GM19099 (cell line): ENCODE data around the gene CNOT1.

Experiments used
- POLR2A ChIP-seq: IDR thresholded peaks from 3 replicates; pipeline ENCODE4 v1.6.1; 2011; ENCODE audit warnings: low read depth; ENCODE audit not compliant: insufficient read length; ENCODE audit errors: extremely low read depth

CNOT1 gene

DNA sequence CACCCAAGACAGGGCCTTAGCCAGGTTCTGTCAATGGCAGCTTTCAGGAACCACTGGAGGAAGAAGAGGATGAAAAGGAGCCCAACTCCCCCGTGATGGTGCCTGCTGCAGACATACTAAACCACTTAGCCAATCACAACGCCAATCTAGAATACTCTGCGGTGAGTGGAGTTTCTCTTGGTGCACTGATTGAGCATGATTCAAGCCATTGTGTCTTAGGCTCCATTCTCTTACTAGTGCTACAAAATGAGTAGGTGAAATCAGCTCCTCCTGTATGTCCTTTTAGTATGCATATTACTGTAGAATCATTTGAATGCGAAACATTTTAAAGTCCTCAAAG is 112.9 kb downstream of the CNOT1 start:
- TF ChIP-seq POLR2A, result no peak

DNA sequence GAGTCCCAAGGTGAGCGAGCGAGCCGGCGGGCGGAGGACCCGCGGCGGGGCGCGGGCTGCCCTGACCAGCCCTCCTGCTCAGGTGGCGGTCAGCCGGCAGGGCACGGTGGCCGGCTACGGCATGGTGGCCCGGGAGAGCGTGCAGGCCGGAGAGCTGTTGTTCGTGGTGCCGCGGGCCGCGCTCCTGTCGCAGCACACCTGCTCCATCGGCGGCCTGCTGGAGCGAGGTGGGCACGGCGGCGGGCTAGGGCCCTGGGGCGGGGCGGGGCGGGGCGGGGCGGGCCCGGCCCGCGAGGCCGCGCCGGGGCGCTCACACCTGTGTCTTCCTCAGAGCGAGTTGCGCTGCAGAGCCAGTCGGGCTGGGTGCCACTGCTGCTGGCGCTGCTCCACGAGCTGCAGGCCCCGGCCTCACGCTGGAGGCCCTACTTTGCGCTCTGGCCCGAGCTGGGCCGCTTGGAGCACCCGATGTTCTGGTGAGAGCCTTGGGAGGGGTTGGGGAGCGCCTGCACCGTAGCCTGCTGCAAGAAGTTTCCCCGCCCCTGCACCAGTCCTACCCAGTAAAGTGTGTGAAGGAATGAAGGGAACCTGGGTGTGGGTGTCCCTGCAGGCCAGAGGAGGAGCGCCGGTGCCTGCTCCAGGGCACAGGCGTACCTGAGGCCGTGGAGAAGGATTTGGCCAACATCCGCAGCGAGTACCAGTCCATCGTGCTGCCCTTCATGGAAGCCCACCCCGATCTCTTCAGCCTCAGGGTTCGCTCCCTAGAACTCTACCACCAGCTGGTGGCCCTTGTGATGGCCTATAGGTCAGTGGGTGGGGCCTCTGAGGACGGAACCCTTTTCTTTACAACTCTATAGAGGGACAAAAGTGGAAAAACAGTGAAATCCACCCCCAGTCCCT is 113.5 kb downstream of the CNOT1 start:
- TF ChIP-seq POLR2A, result no peak

DNA sequence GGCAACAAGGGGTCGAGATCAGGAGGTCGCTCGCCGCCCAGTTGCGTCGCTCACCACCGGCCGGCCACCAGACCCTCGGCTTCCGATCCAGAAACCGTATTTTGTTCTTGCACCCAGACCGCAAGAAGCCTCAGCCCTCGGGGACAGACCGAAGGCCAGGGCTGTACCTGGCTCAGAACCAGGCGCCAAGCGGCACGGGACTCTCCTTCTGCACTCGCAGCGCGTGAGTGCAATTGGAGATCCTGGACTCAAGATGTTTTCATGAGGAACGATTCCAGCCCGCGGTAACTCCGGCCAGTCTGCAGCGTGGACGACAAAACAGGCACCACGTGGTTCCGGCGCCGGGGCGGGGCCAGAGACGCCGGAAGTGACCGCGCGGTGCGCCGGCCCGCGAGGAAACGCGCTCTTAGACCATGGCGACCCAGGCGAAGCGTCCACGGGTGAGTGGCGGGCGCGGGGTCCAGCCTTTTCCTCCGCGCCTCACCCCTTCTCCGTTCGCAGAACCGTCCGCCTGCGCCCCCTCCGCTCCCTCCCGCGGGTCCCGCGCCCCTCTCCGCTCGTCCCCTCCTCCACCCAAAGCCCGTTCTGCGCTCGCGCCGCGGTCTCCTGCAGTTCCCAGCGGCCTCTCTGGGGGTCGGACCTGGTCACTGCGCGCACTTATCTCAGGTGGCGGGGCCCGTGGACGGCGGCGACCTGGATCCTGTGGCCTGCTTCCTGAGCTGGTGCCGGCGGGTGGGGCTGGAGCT is 114.3 kb downstream of the CNOT1 start, which contains the start of gene SETD6:
TSS of gene SETD6 (plus strand) at position 393 of the 746 bp plus-strand sequence. CDS start at position 414, 21 bp downstream.
- TF ChIP-seq POLR2A, result peak; percentile 63

DNA sequence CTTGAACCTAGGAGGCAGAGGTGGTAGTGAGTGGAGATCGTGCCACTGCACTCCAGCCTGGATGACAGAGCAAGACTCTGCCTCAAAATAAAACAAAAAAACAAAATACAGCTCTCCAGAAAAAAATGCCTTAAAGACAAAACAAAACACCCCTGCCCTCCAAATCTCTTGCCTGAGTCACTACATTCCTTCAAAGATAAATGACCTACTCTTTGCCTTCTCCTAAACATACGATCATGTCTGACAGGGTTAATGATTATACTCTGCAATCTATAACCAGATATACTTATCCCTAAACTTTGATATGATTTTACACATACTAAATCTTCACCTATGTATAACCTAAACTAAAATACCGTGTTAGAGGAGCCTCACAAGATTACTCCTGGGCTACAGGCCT is 115.8 kb downstream of the CNOT1 start:
- no peak for TF ChIP-seq POLR2A

DNA sequence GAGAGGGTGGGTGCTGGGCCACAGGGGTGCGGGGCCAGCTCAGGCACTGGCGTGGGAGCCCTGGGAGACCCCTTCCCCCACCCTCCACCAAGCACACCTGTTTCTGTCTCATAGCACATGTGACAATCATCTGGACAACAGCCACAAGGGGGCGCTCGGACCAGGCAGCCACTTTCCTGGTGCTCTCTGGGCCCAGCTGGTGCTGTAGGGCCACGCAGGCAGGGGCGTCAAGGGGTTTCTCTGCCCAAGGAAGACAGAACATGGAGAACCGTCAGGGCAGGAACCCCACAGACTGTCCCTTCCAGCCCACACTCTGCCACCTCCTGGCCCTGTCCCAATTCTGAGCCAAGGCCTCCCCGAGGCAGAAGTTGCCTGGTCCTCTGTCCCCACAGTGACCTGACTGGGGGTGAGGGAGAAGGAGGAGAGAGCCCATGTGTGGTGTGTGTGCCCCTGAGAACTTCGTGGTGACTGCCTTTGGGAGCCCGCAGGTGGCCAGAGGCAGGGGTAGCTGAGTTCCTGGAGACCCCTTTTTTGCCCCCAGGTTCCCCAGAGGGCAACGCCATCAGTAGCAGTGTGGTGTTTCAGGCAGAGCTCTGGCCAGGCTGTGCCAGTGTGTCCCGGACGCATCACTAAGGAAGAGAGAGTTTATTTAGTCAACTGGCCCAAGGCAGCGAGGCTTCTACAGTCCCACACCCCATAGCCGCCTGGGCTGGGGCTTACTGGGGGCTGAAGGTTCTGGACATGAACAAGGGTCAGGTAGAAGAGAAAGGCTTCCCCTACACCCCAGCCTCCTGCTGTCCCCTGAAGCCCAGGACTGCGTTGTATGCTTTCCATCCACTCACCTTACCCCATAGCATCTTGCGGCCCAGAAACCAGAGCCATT is 117.5 kb downstream of the CNOT1 start:
- TF ChIP-seq POLR2A, result no peak

DNA sequence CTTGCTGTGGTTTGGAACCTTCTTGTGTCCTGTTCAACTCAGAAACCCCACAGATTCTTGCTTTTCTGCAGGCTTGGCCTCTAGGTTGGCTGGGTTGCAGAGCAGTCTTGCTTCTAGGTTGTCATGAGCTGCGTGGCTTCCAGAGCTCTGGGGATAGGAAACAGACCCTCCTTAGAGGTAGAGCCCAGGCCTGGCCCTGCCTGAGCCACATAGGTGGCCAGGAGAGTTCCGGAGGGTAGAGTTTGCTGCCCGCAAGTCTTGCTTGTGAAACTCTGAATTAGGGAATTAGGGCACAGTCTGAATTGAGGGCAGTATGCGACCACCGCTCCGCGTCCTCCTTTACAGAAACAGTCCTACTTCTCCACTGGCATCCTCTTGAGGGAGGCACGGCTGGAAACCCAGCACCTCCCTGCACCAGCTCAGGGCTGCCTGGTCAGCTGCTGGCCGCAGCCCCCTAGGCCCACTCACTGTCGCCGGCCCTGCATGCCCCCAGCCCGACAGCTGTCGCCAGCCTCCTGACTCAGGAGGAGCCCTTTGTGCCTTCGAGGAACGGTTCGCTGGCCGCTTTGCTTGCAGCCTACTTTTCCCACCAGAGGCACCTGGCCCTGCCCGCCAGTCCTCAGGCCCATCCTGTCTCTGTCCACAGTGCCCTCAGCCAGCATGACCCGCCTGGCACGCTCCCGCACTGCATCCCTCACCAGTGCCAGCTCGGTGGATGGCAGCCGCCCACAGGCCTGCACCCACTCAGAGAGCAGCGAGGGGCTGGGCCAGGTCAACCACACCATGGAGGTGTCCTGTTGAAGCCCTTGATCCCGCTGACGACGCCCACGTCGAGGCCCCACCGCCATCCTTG is 118.6 kb downstream of the CNOT1 start:
- no peak for TF ChIP-seq POLR2A

DNA sequence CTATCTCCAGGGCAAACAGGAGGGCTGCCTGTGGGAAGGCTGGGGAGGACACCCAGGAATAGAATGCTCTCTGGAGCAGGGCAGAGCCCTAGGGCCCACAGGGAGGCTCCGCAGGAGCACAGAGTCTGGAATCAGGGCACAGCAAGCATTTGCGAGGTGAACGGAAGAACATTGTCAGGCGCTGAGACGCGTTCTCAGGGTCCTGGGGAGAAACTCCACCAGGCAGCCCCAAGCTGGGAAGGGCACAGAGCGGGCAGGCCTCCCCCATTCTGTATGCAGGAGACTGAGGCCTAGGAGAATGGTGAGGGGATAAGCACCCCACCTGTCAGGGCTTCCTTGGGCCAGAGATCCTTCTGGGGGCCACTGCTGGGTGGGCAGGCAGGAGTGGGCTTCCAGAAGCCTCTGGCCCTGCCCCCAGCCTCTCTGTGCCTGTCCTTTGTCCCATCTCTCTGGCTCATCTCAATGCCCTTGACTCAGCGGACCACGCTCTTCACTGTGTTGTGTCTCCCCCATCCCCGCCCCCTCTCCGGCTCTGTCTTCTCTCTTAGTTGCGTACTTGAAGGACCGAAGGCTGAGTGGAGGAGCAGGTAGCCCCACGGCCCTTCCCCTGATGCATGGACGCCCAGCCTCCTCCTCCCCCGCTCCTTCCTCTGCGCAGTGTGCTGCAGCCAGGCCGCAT is 119.4 kb downstream of the CNOT1 start:
- TF ChIP-seq POLR2A, result no peak

DNA sequence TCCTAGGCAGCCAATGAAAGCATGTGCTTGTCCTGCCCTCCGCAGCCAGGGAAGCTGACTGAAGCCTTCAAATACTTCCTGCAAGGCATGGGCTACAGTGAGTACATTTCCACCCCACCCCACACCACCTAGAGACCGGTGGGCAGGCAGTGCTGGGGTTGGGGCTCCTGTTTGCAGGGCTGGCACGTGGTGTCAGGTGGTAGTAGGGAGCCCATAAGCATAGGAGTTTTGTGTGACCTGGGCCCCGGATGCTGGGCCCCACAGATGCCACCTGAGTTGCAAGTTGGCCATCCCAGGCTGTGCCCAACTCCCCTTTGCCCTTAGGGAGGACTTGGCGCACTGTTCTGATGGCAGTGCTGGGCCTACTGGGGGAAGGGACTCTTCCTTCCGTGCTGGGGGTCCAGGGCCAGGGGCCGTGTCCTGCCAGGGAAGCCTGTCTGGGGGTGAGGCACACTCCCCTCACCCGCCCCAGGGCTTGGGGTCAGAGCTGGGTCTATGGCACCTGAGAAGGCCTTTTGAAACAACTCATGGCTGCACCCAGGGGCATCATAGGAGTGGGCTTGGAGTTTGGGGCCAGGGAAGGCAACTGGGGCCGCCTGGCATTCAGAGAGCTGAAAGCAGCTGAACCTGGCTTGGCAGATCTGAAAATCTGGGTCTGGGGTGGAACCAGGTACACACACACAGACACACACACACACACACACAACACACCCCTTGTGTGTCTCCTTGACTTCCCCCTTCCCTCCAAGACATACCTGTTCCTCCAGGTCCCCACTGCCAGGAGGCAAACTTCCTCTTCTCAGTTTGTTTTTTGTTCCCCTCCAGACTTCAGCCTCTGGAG is 120.2 kb downstream of the CNOT1 start:
- TF ChIP-seq POLR2A, result no peak

DNA sequence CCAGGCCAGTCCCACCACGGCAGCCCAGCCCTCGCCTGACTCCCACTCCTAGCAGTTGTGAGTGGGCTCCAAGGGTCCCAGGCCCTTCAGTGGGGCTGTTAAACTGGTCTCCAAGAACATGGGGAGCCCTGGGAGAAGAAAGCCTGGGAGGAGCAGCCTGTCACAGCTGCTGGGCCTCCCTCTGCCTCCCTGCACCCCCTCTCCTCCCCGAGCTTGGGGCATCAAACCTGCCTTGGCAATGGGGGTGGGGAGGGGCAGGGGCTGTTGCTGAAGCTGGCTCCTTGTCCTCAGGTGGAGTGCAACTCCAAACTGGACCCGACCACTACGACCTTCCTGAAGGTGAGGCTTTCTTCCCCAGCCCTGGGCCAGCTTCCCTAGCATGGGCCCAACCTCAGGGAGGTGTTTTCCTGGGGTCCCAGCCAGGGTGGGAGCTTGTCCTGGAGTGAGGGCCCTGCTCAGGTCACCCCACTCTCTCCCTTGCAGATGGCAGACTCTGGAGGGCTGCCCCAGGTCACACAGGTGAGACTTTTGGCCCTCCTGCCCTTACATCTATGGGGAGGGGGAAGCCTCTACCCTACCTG is 120.9 kb downstream of the CNOT1 start:
- TF ChIP-seq POLR2A, result no peak

DNA sequence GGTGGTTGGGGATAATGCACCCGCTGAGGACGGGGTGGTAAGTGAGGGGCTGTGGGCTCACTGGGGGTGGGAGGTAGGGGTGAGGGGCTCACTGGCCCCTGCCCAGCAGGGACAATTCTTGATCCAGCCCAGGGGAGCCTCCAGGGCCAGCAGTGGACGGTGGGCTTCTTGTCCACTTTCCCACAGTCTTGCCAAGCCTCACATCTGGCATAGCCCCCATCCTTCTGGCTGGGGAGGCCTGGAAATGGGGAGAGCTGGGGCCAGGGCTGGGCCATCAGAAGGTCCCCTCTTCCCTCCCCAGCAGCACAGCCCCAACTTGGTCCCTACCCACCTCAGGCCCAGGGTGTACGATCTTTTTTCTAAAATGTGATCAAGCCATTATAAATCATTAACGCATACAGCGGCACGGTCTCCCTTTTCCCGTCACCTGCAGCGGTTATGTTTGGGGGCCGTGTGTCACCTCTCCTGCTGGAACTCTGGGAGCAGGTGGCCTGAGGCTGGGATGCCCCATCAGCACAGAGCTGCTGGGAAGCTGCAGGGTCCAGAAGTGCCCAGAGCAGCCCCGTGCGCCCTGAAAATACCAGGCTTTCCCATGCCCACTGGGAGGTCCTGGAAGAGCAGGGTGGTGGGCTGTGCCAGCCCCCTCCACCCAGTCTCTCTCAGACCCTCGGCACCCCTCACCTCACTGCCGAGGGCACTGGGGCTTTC is 121.5 kb downstream of the CNOT1 start:
- TF ChIP-seq POLR2A, result no peak

DNA sequence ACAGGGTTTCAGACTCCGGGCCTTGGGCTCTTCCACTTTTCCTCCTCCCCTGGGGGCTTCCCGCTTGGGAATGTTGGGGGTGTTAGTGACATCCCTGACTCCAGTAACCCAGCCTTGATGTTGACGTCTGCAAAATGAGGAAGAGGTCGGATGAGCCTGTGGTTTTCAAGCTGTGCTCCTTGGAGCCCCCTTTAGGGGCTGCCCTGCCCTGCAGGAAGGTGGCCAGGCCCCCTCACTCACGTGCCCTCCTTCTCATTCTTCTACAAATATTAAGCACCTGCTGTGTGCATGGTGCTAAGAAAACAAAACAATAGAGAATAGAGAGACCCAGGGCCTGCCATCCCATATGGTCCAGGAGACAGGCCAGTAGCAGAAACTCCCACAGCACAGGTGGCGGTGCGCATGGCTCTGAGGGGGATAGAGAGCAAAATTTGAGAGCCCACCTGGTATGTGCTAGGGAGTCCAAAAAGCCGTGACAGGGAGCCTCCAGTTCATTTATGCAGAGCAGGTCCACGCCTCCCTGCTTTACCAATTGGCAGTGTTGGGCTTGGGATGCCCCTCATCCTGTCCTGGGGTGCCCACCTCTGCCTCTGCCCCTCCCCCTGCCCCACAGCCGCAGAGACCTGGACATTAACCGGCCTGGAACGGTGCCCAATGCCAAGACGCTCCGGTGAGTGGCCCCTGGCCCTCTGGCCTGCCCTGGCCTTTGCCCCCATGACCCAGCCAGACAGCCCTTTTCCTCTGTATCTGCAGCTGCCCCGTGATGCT is 122.2 kb downstream of the CNOT1 start:
- no peak for TF ChIP-seq POLR2A
